Trophoblast cell (in vitro differentiated cells and primary cell): ENCODE results near the gene CD2BP2.

ENCODE experiments used
- DNase-seq, 2 donors: peaks; one replicate each; pipeline ENCODE4 v3.0.0-alpha.2; 2016
- H2AFZ ChIP-seq: 2 replicates; pipeline ENCODE4 v1.6.1; 2013; ENCODE audit warnings: low read length, moderate library complexity, mild to moderate bottlenecking; ENCODE audit not compliant: insufficient read depth, poor library complexity
- H2AK5ac ChIP-seq: 2 replicates; pipeline ENCODE4 v1.6.1; 2013; ENCODE audit warnings: mild to moderate bottlenecking, low read length
- H2BK120ac ChIP-seq: 2 replicates; pipeline ENCODE4 v1.6.1; 2013; ENCODE audit warnings: low read length, mild to moderate bottlenecking, moderate library complexity; ENCODE audit not compliant: insufficient read depth, poor library complexity
- H2BK12ac ChIP-seq: 2 replicates; pipeline ENCODE4 v1.6.1; 2013; ENCODE audit warnings: mild to moderate bottlenecking, low read length, moderate library complexity
- H2BK5ac ChIP-seq: 2 replicates; pipeline ENCODE4 v1.6.1; 2013; ENCODE audit warnings: low read length, low read depth, moderate library complexity, mild to moderate bottlenecking; ENCODE audit not compliant: poor library complexity
- H3K14ac ChIP-seq: 2 replicates; pipeline ENCODE4 v1.6.1; 2013; ENCODE audit warnings: mild to moderate bottlenecking, low read length
- H3K18ac ChIP-seq: 2 replicates; pipeline ENCODE4 v1.6.1; 2013; ENCODE audit warnings: mild to moderate bottlenecking, low read length
- H3K23ac ChIP-seq: 2 replicates; pipeline ENCODE4 v1.6.1; 2013; ENCODE audit warnings: low read length
- H3K27ac ChIP-seq: 2 replicates; pipeline ENCODE4 v1.5.1; 2013; ENCODE audit warnings: low read depth, mild to moderate bottlenecking, inconsistent platforms, low read length, moderate library complexity
- H3K27me3 ChIP-seq: 2 replicates; pipeline ENCODE4 v1.6.1; 2013; ENCODE audit warnings: inconsistent platforms, mild to moderate bottlenecking, low read length, moderate library complexity; ENCODE audit not compliant: insufficient read depth
- H3K36me3 ChIP-seq, 2 experiments: 1 replicate in 1 of 2; 2 replicates in 1 of 2; pipeline ENCODE4 v1.6.1; 2013; ENCODE audit warnings: low read length in 2 of 2, mild to moderate bottlenecking in 2 of 2, moderate library complexity in 1 of 2; ENCODE audit not compliant: insufficient read depth in 2 of 2, control insufficient read depth in 1 of 2
- H3K4ac ChIP-seq: 2 replicates; pipeline ENCODE4 v1.6.1; 2013; ENCODE audit warnings: low read depth, mild to moderate bottlenecking, low read length, moderate library complexity
- H3K4me1 ChIP-seq, 2 experiments: 1 replicate in 1 of 2; 2 replicates in 1 of 2; pipeline ENCODE4 v1.6.1; 2013; ENCODE audit warnings: low read length in 2 of 2, mild to moderate bottlenecking in 2 of 2, moderate library complexity in 1 of 2; ENCODE audit not compliant: insufficient read depth in 2 of 2, control insufficient read depth in 1 of 2
- H3K4me2 ChIP-seq: 2 replicates; pipeline ENCODE4 v1.6.1; 2013; ENCODE audit warnings: inconsistent platforms, mild to moderate bottlenecking, low read length, moderate library complexity
- H3K4me3 ChIP-seq: 2 replicates; pipeline ENCODE4 v1.5.1; 2013; ENCODE audit warnings: mild to moderate bottlenecking, low read depth, low read length, inconsistent platforms
- H3K79me1 ChIP-seq: one replicate; pipeline ENCODE4 v1.6.1; 2013; ENCODE audit warnings: low read length
- H3K79me2 ChIP-seq: 2 replicates; pipeline ENCODE4 v1.6.1; 2013; ENCODE audit warnings: low read length, mild to moderate bottlenecking; ENCODE audit not compliant: control insufficient read depth, insufficient read depth, poor library complexity
- H3K9ac ChIP-seq: 2 replicates; pipeline ENCODE4 v1.6.1; 2013; ENCODE audit warnings: mild to moderate bottlenecking, low read length
- H3K9me3 ChIP-seq: 2 replicates; pipeline ENCODE4 v1.6.1; 2013; ENCODE audit warnings: low read depth, mild to moderate bottlenecking, control low read depth, inconsistent platforms, low read length; ENCODE audit not compliant: insufficient read depth
- H4K12ac ChIP-seq: 2 replicates; pipeline ENCODE4 v1.6.1; 2013; ENCODE audit warnings: low read depth, mild to moderate bottlenecking, low read length, moderate library complexity
- H4K8ac ChIP-seq: 2 replicates; pipeline ENCODE4 v1.6.1; 2013; ENCODE audit warnings: low read depth, mild to moderate bottlenecking, low read length, moderate library complexity
- H4K91ac ChIP-seq: one replicate; pipeline ENCODE4 v1.6.1; 2013; ENCODE audit warnings: low read depth, mild to moderate bottlenecking, low read length, moderate library complexity
- WGBS: extraction: QIAGEN DNeasy Blood & Tissue Kit; methylation state at CpG from one replicate; pipeline ENCODE4 v1.1.7; 2013; ENCODE audit warnings: missing lambda C conversion rate; ENCODE audit not compliant: insufficient read length, insufficient coverage; ENCODE audit errors: extremely low coverage; 5-methylcytosine and 5-hydroxymethylcytosine counted together

The CD2BP2 gene

GRCh38 chr16:30369091-30369937, 14.2 kb upstream of the CD2BP2 start:
- peak overlapping the region; percentile 96 for H3K4ac ChIP-seq
- H3K79me2 ChIP-seq, result peaks cover 23% of the 10 kb centered on the region
- no peak overlapping the region for H2BK120ac ChIP-seq
- H3K27me3 ChIP-seq, result no peaks in the 10 kb centered on the region
- H3K4me1 ChIP-seq, result peaks cover 21 to 27% of the 10 kb centered on the region in 2 experiments
- no peak overlapping the region for H2BK12ac ChIP-seq
- peak overlapping the region; percentile 49 for H3K18ac ChIP-seq
- H3K36me3 ChIP-seq, result peaks cover 14 to 22% of the 10 kb centered on the region in 2 experiments
- peaks cover 10% of the 10 kb centered on the region for H3K79me1 ChIP-seq
- H4K91ac ChIP-seq, result peak overlapping the region; percentile 86
- peak overlapping the region; percentile 44 for H3K9ac ChIP-seq
- H3K14ac ChIP-seq, result peak overlapping the region; percentile 65
- H4K12ac ChIP-seq, result peak overlapping the region; percentile 32
- no peaks in the 10 kb centered on the region for H3K9me3 ChIP-seq
- H2AFZ ChIP-seq, result no peak overlapping the region
- no CpG with 5 or more reads among the region's 45 CpGs for WGBS
- no peak overlapping the region for H3K23ac ChIP-seq
- H2AK5ac ChIP-seq, result peak overlapping the region; percentile 8
- peak in 1 of 2 donors; percentile 25 for DNase-seq
- peak overlapping the region; percentile 93 for H3K4me2 ChIP-seq
- H2BK5ac ChIP-seq, result peak overlapping the region; percentile 15
- peak overlapping the region; percentile 83 for H3K4me3 ChIP-seq
- peak overlapping the region; percentile 75 for H3K27ac ChIP-seq
- H4K8ac ChIP-seq, result no peak overlapping the region

- Histone ChIP-seq H3K14ac (no peak overlapping the region), H3K27ac (no peak overlapping the region), H3K79me1 (peaks cover 10% of the 10 kb centered on the region), H2BK120ac (no peak overlapping the region), H3K79me2 (peaks cover 23% of the 10 kb centered on the region), H2BK12ac (no peak overlapping the region), H2AK5ac (no peak overlapping the region), H3K4me3 (peak overlapping the region; percentile 83), H3K4me1 (peaks cover 21 to 27% of the 10 kb centered on the region in 2 experiments), H3K36me3 (peaks cover 16 to 22% of the 10 kb centered on the region in 2 experiments), H4K8ac (no peak overlapping the region), H3K23ac (no peak overlapping the region), H3K4ac (peak overlapping the region; percentile 96), H3K4me2 (peak overlapping the region; percentile 93), H2BK5ac (no peak overlapping the region), H4K12ac (no peak overlapping the region), H3K9me3 (no peaks in the 10 kb centered on the region), H3K27me3 (no peaks in the 10 kb centered on the region), H2AFZ (no peak overlapping the region), H3K18ac (no peak overlapping the region), H4K91ac (no peak overlapping the region), H3K9ac (peak overlapping the region; percentile 50)
- DNase-seq, result no peak
- no CpG with 5 or more reads among the region's 4 CpGs for WGBS
These were observed 13.6 kb upstream of the CD2BP2 start for GRCh38 chr16:30368792-30369090.

DNA sequence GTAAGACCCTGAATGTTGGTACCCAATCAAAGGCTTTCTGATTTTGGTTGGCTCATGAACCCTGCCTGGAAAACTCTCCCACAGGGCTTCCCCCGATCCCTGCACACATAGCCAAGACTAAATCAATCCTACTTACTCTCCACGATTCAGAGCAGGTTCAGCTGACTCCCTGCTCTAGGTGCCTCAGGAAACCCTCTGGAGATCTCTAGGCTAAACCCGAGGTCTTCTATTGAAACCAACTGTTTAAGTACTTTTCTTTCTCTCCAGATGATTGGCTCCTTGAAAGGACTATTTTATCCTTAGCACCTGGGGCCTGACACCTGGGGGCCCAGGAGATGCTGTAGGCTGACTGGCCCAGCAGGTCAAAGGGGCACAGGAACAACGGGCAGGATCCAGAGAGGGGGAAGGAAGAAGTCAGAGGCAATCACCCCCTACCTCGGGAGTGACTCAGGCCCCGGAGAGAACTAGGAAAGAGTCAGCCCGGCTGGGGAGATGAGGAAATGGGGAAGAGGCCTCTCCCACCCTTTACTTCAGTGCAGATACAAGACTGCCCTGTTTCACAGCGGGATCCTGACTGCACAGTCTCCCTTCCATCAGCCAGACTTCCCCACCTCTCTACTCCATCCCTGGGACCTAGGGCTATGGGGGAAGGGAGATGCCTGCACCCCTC, 13.1 kb upstream of the CD2BP2 start:
- peak; percentile 21 to 37 for DNase-seq
- Histone ChIP-seq H3K36me3 (peaks cover 16 to 22% of the 10 kb centered on the region in 2 experiments), H3K9me3 (no peaks in the 10 kb centered on the region), H4K8ac (no peak overlapping the region), H2AK5ac (no peak overlapping the region), H3K4me1 (peaks cover 21 to 27% of the 10 kb centered on the region in 2 experiments), H3K4ac (peak overlapping the region; percentile 96), H3K27ac (no peak overlapping the region), H3K23ac (no peak overlapping the region), H3K4me3 (peak overlapping the region; percentile 83), H3K27me3 (no peaks in the 10 kb centered on the region), H2AFZ (no peak overlapping the region), H3K79me2 (peaks cover 23% of the 10 kb centered on the region), H2BK5ac (no peak overlapping the region), H3K9ac (peak overlapping the region; percentile 50), H2BK12ac (no peak overlapping the region), H3K18ac (no peak overlapping the region), H3K4me2 (peak overlapping the region; percentile 93), H4K12ac (no peak overlapping the region), H3K79me1 (peaks cover 10% of the 10 kb centered on the region), H4K91ac (no peak overlapping the region), H3K14ac (no peak overlapping the region), H2BK120ac (no peak overlapping the region)
- no CpG with 5 or more reads among the region's 8 CpGs for WGBS

- no peak overlapping the region for H4K8ac ChIP-seq
- no peak overlapping the region for H2BK12ac ChIP-seq
- H2AFZ ChIP-seq, result no peak overlapping the region
- no peak overlapping the region for H4K91ac ChIP-seq
- H4K12ac ChIP-seq, result no peak overlapping the region
- peaks cover 10% of the 10 kb centered on the region for H3K79me1 ChIP-seq
- peak overlapping the region; percentile 93 for H3K4me2 ChIP-seq
- no peak overlapping the region for H3K4me3 ChIP-seq
- peaks cover 21 to 27% of the 10 kb centered on the region in 2 experiments for H3K4me1 ChIP-seq
- WGBS, result no CpG with 5 or more reads among the region's 10 CpGs
- H3K27ac ChIP-seq, result no peak overlapping the region
- peak; percentile 61 to 70 for DNase-seq
- H3K9ac ChIP-seq, result no peak overlapping the region
- H2AK5ac ChIP-seq, result no peak overlapping the region
- H3K23ac ChIP-seq, result no peak overlapping the region
- H2BK5ac ChIP-seq, result no peak overlapping the region
- H3K18ac ChIP-seq, result no peak overlapping the region
- H3K4ac ChIP-seq, result peak overlapping the region; percentile 96
- H3K27me3 ChIP-seq, result no peaks in the 10 kb centered on the region
- H3K36me3 ChIP-seq, result peaks cover 16 to 22% of the 10 kb centered on the region in 2 experiments
- H3K79me2 ChIP-seq, result peaks cover 23% of the 10 kb centered on the region
- H2BK120ac ChIP-seq, result no peak overlapping the region
- no peaks in the 10 kb centered on the region for H3K9me3 ChIP-seq
- H3K14ac ChIP-seq, result no peak overlapping the region
These were observed 12.4 kb upstream of the CD2BP2 start for GRCh38 chr16:30367349-30368009.
